Colon (tissue), 2 donors: ENCODE results near the gene S1PR2.
"Not testable (repeated sequence)": the region's sequence is repeated elsewhere in the genome, so short reads cannot be mapped to it uniquely, and the experiment has no call there.

Source experiments
- FAIRE-seq: peaks from 2 replicates; lab custom pipeline; 2012; peaks lifted over from hg19 to GRCh38; lab: Jason Lieb, UNC
- donor health status: control.
- donor health status: control.

Gene S1PR2

DNA sequence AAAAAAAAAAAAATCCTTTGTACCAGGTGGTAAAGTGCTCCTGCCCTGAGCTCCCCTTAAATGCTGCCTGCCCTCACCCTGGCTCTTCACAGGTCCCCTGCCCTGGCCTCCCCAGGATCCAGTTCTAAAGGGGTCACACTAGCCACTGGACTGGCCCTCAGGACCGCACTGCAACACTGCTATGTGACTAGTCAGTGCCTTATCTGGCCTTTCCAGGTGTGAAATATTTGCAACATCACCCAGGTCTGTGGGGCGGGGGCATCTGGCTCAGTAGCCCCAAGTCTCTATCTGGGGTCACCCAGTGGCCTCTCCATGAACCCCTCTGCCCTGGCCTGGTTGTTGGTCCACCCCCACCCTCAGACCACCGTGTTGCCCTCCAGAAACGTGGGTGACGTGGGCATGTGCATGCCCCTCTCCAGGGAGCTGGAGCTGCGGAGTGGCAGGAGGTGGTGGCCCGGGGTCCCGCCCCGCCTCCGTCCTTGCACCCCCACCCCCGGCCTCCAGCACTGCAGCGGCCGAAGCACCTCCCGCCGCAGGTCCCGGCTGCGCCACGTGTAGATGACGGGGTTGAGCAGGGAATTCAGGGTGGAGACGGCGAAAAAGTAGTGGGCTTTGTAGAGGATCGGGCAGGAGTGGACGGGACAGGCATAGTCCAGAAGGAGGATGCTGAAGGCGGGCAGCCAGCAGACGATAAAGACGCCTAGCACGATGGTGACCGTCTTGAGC, 7.5 kb downstream of the S1PR2 start:
- FAIRE-seq, result no peak

DNA sequence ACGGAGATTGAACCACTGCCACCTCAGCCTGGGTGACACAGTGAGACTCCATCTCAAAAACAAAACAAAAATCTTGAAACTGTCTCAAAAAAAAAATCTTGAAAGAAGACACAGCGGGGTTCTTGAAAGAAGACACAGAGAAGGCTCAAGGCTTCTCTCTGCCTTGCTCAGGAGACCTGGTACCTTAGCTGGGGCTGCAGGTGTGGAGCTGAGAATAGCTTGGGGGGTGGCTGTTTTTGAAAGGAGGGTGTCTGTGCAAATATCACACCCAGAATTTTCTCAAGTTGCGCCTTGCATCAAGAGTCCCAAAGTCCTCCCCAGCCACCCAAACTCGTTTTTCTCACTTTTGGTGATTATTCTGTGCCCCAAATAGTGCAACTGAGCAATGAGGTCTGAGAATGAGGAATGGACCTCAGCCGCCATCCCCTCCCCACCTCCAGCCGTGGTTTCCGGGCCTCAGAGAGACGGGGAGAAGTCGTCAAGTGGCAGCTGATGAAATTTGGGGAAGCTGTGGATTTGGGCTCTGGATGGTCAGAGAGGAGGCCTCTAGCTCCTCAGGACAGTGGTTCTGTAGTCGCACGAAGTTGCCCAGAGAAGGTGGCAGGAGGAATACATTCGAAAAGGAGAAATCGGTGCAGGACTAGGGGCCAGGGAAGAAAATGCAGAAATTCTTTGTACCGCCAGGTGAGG, 8.8 kb downstream of the S1PR2 start:
- no peak for FAIRE-seq

DNA sequence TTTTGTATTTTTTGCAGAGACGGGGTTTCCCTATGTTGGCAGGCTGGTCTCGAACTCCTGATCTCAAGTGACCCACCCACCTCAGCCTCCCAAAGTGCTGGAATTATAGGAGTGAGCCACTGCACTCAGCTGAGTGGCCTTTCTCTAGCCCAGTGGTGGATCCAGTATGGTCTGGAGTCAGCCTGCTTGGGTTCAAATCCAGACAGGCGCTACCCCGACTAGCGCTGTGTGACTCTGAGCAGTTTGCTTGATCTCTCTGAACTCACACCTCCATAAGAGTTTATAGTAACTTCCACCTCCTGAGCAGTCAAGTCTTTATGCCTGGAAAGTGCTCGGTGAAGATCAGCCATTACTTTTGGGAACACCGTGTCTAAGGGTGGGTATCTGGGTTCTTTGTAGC, 10.4 kb downstream of the S1PR2 start:
- no peak for FAIRE-seq

DNA sequence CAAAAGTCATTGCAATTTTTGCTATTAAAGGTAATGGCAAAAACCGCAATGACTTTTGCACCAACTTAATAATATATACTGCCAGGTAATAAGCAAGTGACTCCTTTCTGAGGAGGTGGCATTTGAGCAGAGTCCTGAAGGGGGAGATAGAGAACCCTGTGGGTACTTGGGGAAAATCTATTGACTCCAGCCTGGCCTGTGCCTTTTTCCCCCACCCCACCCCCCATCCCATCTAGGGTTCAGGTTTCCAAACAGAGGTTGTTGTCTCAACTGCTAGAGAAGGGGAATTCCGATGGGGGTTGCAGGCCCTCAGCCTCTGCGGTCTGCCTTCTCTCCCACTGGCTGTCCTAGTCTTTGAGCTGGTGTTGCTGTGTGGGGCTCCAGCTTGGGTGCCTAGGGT, 11.5 kb downstream of the S1PR2 start:
- no peak for FAIRE-seq

DNA sequence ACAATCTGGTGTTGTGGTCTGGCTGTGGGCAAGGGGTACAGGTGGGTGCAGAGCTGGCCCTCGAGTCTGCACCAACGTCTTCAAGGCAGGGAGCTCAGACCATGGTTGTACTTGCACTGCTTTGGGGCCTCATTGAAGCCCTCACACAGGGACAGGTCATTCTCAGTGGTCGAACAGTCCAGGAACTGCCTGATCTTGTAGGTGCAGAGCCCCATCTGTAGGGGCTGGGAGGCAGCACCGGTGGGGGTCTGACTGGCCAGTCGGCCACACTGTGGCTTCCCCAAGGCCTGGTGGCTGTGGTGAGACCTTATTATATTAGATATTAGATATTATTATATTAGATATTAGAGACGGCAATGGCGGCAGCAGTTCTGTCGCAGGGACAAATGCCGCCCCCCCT, 14.0 kb downstream of the S1PR2 start:
- no peak for FAIRE-seq

DNA sequence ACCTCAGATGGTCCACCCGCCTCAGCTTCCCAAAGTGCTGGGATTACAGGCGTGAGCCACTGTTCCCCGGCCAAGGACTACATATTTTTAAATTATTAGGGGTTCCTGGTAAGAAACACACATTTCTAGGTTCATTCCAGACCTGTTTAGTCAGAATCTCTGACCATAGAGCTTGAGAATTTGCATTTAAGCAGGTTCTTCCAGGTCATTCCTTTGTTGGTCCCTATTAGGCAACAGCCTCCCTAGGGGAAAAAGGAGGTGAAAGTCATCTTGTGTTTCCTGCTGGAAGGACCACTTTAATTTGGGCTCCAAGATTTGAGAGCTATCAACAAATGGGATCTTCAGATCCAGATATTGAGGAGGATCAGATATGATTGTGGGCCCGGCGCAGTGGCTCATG, 16.3 kb downstream of the S1PR2 start:
- FAIRE-seq, result no peak

DNA sequence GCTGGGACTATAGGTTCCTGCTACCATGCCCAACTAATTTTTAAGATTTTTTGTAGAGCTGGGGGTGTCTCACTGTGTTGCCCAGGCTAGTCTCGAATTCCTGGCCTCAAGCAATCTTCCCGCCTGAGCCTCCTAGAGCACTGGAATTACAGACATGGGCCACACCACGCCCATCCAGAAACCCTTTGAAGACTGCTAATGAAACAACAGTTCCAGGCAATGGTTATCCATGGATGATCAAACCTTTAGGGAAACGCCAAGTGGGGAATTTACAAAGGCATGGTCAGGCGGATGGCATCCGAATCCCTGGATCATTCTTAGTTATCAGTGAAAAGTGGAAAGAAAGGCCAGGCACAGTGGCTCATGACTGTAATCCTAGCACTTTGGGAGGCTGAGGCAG, 19.4 kb downstream of the S1PR2 start:
- FAIRE-seq, result no peak

DNA sequence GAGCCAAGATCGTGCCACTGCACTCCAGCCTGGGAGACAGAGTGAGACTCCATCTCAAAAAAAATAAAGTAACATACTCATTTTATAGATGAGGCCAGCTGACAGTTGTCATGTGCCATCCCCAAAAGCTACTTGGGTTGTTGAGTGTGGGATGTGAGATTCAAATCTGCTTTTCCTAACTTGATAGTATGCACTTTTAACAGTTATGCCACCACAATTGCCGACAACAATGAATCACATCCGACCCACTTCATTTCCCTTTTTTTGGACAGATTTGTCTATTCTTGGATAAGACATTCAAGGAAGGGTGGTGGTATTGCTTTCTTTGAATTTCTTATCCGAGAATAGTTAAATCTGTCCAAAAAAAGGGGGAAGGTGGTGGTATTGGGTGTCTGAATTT, 20.1 kb downstream of the S1PR2 start:
- no peak for FAIRE-seq

DNA sequence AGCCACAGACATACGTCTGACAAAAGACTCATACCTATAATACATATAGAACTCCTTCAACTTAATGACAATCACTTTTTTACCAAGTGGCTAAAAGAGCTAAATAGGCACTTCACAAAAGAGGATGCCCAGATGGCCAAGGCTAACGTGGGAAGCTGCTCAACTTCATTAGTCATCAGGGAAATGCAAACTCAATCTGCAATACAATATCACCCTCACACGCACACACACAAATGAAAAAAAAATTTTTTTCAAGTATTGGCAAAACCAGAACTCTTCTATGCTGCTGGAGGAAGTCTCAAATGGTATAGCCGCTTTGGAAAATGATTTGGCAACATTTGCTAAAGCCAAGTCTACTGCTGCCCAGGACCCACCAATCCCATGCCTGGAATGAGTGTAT, 21.8 kb downstream of the S1PR2 start:
- no peak for FAIRE-seq

DNA sequence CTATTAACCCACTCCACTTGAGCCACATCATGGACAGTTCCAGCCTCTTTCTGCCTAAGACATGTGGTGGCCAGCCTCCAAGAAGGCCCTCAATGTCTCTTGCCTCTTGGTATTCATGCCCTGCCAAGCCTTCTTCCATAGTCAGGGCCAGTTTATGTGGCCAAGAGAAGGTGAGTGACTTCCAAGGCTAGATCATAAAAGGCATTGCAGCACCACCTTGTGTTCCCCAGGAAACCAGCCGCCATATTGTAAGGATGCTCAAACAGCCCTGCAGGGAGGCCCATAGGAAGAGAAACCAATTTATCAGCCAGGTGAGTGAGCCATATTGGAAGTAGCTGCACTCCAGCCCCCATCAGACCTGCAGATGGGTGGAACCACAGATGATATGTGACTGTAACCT, 24.1 kb downstream of the S1PR2 start:
- FAIRE-seq, result no peak

DNA sequence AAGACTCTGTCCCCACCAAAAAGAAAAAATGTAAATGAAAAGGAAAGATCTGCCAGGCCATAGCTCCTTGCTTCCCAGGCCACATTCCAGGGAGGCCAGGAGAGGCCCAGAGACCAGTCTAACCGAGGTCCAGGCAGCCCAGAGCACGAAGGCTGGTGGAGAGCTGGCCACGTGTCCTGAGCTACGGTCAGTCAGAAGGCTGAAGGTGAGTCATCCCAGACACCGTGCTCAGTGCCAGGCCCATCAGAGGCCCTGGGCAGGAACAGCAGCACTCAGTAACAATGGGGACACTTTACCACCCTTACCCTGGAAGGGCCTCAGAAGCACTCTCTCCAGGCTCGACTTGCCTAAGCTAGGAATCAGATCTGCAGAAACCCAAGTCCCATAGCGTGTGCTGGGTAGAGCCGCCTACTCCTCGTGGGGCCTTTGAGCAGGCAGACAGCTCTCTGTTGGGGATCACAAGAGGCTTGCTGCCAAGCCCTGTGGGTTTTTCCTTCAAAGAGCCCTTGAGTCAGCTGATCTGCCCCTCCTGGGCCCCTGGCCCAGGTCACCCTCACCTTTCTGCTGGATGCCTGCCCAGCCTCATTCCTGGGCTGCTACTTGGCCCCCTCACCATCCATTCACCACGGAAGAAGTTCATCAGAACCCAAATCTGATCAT, 24.8 kb downstream of the S1PR2 start:
- FAIRE-seq, result no peak

DNA sequence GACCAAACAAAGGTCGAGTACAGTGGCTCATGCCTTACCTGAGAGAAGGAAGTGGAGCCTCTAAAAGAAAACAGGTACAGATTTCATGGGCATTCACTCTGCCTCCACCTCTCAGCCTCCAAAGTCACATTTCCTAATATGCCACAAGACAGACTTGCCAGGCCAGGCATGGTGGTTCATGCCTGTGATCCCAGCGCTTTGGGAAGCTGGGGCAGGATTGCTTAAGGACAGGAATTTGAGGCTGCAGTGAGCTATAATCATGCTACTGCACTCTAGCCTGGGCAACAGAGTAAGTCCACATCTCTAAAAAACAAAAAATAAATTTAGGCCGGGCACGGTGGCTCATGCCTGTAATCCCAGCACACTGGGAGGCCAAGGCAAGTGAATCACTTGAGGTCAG, 25.5 kb downstream of the S1PR2 start:
- no peak for FAIRE-seq

DNA sequence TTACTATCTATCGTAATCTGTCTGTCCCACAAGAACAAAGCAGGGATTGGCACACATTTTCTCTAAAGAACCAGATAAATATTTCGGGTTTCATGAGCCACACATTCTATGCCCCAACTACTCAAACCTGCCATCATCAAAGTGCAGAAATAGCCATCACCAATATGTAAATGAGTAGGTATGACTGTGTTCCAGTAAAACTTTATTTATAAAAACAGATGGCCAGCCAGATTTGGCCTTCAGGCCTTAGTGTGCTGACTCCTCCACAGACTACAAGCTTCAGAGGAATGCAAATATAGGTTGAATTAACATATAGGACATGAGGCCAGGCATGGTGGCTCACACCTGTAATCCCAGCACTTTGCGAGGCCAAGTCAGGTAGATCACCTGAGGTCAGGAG, 27.4 kb downstream of the S1PR2 start:
- no peak for FAIRE-seq

DNA sequence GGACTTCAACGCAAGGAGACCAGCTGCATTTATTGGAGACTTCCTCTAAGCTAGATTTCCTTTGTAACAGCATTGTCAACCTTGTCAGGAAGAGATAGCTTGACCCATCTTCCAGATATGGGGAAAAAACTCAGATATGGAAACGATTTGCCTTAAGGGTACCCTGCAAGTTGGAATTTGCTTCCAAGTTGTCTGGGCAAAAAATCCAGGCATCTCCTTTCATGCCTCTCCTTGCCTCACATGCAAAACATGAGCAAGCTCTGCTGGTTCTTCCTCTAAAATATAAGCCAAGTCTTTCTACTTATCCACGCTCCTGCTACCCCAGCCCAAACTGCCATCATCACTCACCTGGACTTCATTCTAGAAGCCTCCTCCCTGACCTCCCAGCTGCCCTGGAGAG, 30.0 kb downstream of the S1PR2 start:
- no peak for FAIRE-seq

DNA sequence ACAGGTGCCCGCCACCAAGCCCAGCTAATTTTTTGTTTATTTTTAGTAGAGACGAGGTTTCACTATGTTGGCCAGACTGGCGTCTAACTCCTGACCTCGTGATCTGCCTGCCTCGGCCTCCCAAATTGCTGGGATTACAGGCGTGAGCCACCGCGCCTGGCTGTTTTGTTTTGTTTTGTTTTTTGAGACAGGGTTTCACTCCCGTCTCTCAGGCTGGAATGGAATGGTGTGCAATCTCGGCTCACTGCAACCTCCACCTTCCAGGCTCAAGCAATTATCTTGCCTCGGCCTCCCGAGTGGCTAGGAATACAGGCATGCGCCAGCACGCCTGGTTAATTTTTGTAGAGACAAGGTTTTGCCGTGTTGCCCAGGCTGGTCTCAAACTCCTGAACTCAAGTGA, 31.0 kb downstream of the S1PR2 start:
- not testable (repeated sequence) for FAIRE-seq

DNA sequence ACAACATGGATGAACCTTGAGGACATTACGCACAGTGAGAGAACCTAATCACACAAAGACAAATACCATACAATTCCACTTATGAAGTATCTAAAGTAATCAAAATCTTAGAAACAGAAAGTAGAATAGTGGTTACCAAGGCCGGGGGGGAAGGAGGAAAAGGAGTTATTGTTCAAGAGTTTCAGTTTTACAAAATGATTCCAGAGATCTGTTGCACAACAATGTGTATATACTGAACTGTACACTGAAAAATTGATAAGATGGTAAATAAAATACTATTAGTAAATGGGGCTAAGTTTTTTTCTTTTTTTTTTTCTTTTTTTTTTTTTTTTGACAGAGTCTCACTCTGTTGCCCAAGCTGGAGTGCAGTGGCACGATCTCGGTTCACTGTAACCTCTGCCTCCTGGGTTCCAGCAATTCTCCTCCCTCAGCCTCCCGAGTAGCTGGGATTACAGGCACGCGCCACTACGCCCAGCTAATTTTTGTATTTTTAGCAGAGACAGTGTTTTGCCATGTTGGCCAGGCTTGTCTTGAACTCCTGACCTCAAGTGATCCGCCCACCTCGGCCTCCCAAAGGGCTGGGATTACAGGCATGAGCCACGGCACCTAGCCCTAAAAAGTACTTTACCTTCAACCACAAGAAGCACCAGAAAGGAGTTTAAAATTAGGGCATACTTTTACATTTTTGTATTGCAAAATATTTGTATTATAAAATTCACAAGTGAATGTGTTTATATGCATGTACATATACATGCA, 32.1 kb downstream of the S1PR2 start:
- FAIRE-seq, result not testable (repeated sequence)

DNA sequence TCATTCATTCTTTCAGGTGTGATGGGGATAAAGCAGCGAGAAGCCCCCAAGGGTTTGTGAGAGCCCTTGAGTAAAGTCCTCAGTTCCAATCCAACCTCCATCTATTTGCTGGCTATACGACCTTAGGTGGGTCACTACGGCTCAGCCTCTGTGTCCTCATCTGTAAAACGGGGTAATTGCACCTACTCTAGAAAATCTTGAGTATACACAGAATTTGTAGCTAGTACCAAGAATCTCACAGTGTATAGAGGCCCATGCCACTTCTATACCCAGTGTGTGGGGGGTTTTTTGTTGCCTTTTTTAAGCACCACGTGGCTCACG, 36.0 kb downstream of the S1PR2 start:
- FAIRE-seq, result no peak

DNA sequence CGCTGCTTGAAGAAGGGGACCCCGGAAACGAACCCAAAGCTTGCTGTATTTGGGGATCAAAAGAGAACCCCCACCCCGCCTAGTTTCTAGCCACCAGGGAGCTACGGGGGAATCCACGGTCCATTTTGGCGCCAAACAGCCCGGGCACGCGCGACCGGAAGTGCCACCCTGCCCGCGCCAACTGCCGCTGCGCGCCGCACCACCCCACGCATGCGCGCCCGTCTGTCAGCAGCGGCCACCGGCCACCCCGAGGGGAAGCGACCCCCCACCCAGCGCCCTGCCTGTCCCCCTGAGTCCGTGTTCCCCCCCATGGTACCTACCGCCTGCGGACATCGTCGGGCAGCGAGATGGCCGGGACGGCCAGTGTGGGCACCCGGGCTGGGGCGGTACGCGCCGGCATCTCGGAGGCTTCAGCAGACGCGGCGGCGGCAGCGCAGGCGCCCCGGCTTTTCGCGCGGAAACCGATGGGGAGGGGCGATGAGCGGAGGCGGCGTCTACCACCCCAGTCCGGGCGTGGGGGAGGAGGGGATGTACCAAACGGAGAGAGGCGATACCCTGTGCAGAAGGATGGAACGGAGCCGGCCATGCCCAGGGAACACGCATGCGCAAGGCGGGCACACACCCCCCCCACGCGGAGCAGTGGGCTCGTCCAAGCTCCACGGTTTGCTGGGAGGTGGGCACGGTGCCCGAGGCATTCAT, 36.5 kb downstream of the S1PR2 start, which contains the start of gene DNMT1:
TSS of gene DNMT1 (minus strand) at position 454 of the 699 bp plus-strand sequence. CDS start at position 400, 54 bp downstream.
- no peak for FAIRE-seq

DNA sequence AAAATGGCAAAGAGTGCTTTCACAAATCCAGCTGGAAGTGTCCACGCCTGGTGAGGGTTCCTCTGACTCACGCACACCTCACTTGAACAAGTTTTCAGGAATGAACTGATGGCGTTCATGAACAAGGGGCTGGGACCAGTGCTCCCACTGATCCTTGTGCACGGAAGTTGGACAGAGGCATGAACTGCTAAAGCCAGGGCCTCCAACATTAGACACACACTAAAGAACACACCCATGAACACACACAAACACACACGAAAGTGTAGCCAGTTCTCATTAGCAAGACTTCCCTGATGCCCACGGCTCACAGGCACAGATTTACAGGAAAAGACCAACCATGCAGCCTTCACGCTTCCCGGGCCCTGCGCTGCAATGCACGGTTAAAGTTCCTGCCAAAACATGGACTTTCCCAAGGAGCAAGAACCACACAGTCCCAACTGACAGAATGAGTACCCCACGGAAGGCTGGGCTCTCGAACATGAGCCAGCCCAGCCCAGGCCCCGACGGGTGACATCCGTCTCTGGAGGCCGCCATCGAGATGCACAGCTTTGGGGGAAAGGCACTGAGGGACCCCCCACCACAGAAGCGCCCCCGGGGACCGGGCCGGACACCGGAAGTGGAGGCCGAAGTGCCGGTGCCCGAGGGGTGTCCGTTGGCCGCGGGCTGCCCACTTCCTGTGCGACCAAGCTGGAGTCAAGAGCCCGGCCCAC, 37.2 kb downstream of the S1PR2 start:
- FAIRE-seq, result no peak

DNA sequence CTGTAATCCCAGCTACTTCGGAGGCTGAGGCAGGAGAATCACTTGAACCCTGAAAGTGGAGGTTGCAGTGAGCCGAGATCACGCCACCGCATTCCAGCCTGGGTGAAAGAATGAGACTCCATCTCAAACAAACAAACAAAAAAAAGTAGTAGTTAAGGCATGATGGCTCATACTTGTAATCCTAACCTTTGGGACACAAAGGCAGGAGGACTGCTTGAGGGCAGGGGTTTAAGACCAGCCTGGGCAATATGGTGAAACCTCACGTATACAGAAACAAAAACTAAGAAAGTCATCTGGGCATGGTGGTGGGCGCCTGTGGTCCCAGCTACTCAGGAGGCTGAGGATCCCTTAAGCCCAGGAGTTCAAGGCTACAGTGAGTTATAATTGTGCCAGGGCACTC, 38.2 kb downstream of the S1PR2 start:
- no peak for FAIRE-seq

DNA sequence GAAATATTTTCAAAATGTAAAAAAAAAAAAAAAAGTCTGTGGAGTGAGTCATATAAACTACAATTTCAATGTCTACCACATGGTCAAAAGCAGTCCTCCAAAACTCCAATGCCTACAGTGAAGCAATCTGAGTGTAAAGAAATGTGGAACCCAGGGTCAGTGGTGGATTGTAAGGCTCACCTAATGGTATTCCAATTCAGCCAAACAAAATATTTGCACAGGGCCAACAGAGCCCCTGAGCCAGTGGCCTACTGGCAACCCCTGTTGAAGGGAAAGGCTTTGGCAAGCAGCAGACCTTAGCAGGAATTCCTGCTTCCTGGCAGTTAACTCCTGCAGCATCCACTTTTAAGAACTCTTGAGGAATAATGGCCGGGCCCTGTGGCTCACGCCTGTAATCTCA, 39.8 kb downstream of the S1PR2 start:
- FAIRE-seq, result no peak

DNA sequence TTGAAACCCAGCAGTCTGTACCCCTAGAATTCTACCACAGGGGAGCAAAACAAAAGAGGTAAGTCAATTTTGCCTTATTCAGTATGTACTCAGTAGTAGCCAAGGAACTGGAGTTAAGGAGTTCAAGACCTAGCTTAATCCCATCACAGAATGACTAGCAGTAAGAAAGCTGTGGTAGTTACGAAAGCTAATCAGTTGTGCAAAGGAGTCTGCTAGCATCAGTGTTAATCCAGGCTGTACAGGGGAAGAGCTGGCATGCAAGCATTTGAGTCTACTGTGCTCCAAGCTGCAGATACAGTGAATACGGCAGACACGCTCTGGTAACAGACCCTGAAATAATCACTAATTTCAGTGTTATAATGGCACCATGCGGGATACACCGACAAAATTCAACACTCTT, 41.1 kb downstream of the S1PR2 start:
- FAIRE-seq, result no peak
